H9 (cell line): Measurements from ENCODE around the gene EFCC1. TPM values are rescaled to one million over a fixed set of nuclear protein-coding genes. Genes with fewer than 3 reads are reported as not detected.

ENCODE experiments used
- DNase-seq: peaks from one replicate; pipeline ENCODE4 v3.0.0-alpha.2; 2017
- H2AFZ ChIP-seq: one replicate; pipeline ENCODE4 v1.6.1; 2013; ENCODE audit warnings: mild to moderate bottlenecking, low read length, control low read depth, moderate library complexity
- H2AK5ac ChIP-seq: 2 replicates; pipeline ENCODE4 v1.6.1; 2013; ENCODE audit warnings: low read length, control low read depth, mixed read lengths; ENCODE audit not compliant: insufficient read length
- H2BK120ac ChIP-seq: one replicate; pipeline ENCODE4 v1.6.1; 2013; ENCODE audit warnings: low read depth, mild to moderate bottlenecking, low read length, control low read depth, inconsistent platforms; ENCODE audit not compliant: poor library complexity, severe bottlenecking
- H2BK12ac ChIP-seq: 2 replicates; pipeline ENCODE4 v1.6.1; 2013; ENCODE audit warnings: low read length, control low read depth, mixed read lengths, low read depth; ENCODE audit not compliant: insufficient read length
- H2BK15ac ChIP-seq: 2 replicates; pipeline ENCODE4 v1.6.1; 2013; ENCODE audit warnings: low read depth, low read length, control low read depth
- H2BK20ac ChIP-seq: one replicate; pipeline ENCODE4 v1.6.1; 2013; ENCODE audit warnings: low read depth, mild to moderate bottlenecking, low read length, control low read depth, inconsistent platforms; ENCODE audit not compliant: poor library complexity, severe bottlenecking
- H2BK5ac ChIP-seq: 2 replicates; pipeline ENCODE4 v1.6.1; 2013; ENCODE audit warnings: low read length, control low read depth, mixed read lengths; ENCODE audit not compliant: insufficient read length
- H3K14ac ChIP-seq: 2 replicates; pipeline ENCODE4 v1.6.1; 2013; ENCODE audit warnings: low read length, control low read depth; ENCODE audit not compliant: insufficient read depth
- H3K18ac ChIP-seq: 2 replicates; pipeline ENCODE4 v1.6.1; 2013; ENCODE audit warnings: low read depth, mild to moderate bottlenecking, mixed read lengths, low read length, control low read depth; ENCODE audit not compliant: insufficient read length
- H3K23ac ChIP-seq: 2 replicates; pipeline ENCODE4 v1.6.1; 2013; ENCODE audit warnings: low read length, control low read depth, mixed read lengths, low read depth; ENCODE audit not compliant: insufficient read length
- H3K23me2 ChIP-seq: 2 replicates; pipeline ENCODE4 v1.6.1; 2013; ENCODE audit warnings: low read depth, mild to moderate bottlenecking, mixed read lengths, low read length, control low read depth; ENCODE audit not compliant: insufficient read length, poor library complexity, severe bottlenecking
- H3K27ac ChIP-seq: 2 replicates; pipeline ENCODE4 v1.5.1; 2013; ENCODE audit warnings: low read length, control low read depth, mixed read lengths, low read depth; ENCODE audit not compliant: insufficient read length
- H3K27me3 ChIP-seq: 2 replicates; pipeline ENCODE4 v1.6.1; 2013; ENCODE audit warnings: low read length, control low read depth, inconsistent platforms; ENCODE audit not compliant: insufficient read depth
- H3K4ac ChIP-seq: 2 replicates; pipeline ENCODE4 v1.6.1; 2013; ENCODE audit warnings: low read depth, mild to moderate bottlenecking, control low read depth, inconsistent platforms, low read length, moderate library complexity
- H3K4me1 ChIP-seq: 2 replicates; pipeline ENCODE4 v1.6.1; 2013; ENCODE audit warnings: low read length, control low read depth, inconsistent platforms; ENCODE audit not compliant: insufficient read depth
- H3K4me2 ChIP-seq: 2 replicates; pipeline ENCODE4 v1.6.1; 2013; ENCODE audit warnings: low read length, control low read depth, mixed read lengths; ENCODE audit not compliant: insufficient read length, insufficient read depth
- H3K56ac ChIP-seq: 2 replicates; pipeline ENCODE4 v1.6.1; 2013; ENCODE audit warnings: low read depth, mild to moderate bottlenecking, mixed read lengths, low read length, control low read depth; ENCODE audit not compliant: insufficient read length
- H3K79me1 ChIP-seq: 2 replicates; pipeline ENCODE4 v1.6.1; 2013; ENCODE audit warnings: low read depth, mild to moderate bottlenecking, moderate library complexity, low read length, control low read depth, inconsistent platforms; ENCODE audit not compliant: insufficient read depth, poor library complexity, severe bottlenecking
- H3K79me2 ChIP-seq: 2 replicates; pipeline ENCODE4 v1.6.1; 2013; ENCODE audit warnings: low read length, control low read depth, inconsistent platforms; ENCODE audit not compliant: insufficient read depth
- H3K9ac ChIP-seq: 2 replicates; pipeline ENCODE4 v1.6.1; 2013; ENCODE audit warnings: low read length, control low read depth, mixed read lengths; ENCODE audit not compliant: insufficient read length; ENCODE audit errors: extremely low read depth
- H3K9me3 ChIP-seq: one replicate; pipeline ENCODE4 v1.6.1; 2013; ENCODE audit warnings: low read depth, low read length, inconsistent platforms; ENCODE audit not compliant: control insufficient read depth
- H3T11ph ChIP-seq: one replicate; pipeline ENCODE4 v1.6.1; 2013; ENCODE audit warnings: mild to moderate bottlenecking, low read length, control low read depth, inconsistent platforms
- H4K20me1 ChIP-seq: one replicate; pipeline ENCODE4 v1.6.1; 2013; ENCODE audit not compliant: control insufficient read depth, insufficient read length, insufficient read depth
- H4K5ac ChIP-seq: 2 replicates; pipeline ENCODE4 v1.6.1; 2013; ENCODE audit warnings: low read depth, mild to moderate bottlenecking, mixed read lengths, low read length, control low read depth; ENCODE audit not compliant: insufficient read length
- H4K8ac ChIP-seq: replicated peaks from 2 replicates; pipeline ENCODE4 v1.6.1; 2013; ENCODE audit warnings: low read length, control low read depth, mixed read lengths, low read depth; ENCODE audit not compliant: insufficient read length
- H4K91ac ChIP-seq: 2 replicates; pipeline ENCODE4 v1.6.1; 2013; ENCODE audit warnings: low read depth, mild to moderate bottlenecking, moderate library complexity, mixed read lengths, low read length, control low read depth; ENCODE audit not compliant: insufficient read length
- H3K27ac Mint-ChIP-seq, 3 experiments: 2 replicates in 2 of 3; 3 replicates in 1 of 3; pipeline ENCODE4 v1.8.0; 2020 to 2021; ENCODE audit warnings: mixed read lengths in 3 of 3, mild to moderate bottlenecking in 1 of 3, moderate library complexity in 1 of 3
- H3K27me3 Mint-ChIP-seq: 2 replicates; pipeline ENCODE4 v1.8.0; 2021; ENCODE audit warnings: low read depth, mild to moderate bottlenecking, moderate library complexity, mixed read lengths
- H3K36me3 Mint-ChIP-seq, 3 experiments: 2 replicates in 2 of 3; 3 replicates in 1 of 3; pipeline ENCODE4 v1.8.0; 2020 to 2021; ENCODE audit warnings: low read depth in 3 of 3, mixed read lengths in 3 of 3; ENCODE audit not compliant: insufficient read depth in 1 of 3
- H3K4me1 Mint-ChIP-seq, 2 experiments: 2 replicates each; pipeline ENCODE4 v1.8.0; 2020; ENCODE audit warnings: mixed read lengths in 2 of 2
- H3K4me3 Mint-ChIP-seq, 2 experiments: 2 replicates in 1 of 2; 3 replicates in 1 of 2; pipeline ENCODE4 v1.8.0; 2020 to 2021; ENCODE audit warnings: mild to moderate bottlenecking in 2 of 2, mixed read lengths in 2 of 2, moderate library complexity in 1 of 2
- H3K9me3 Mint-ChIP-seq, 2 experiments: 2 replicates in 1 of 2; 3 replicates in 1 of 2; pipeline ENCODE4 v1.8.0; 2020; ENCODE audit warnings: mild to moderate bottlenecking in 2 of 2, mixed read lengths in 2 of 2, moderate library complexity in 1 of 2
- CTCF ChIP-seq: fragments of 200-600 bp; sonication (generic); conservative IDR thresholded peaks from 3 replicates; pipeline ENCODE4 v1.8.0; 2021; ENCODE audit warnings: antibody characterized with exemption, mild to moderate bottlenecking
- WGBS: extraction: QIAGEN DNeasy Blood & Tissue Kit; methylation state at CpG from one replicate; pipeline ENCODE4 v1.1.7; 2013; ENCODE audit warnings: missing lambda C conversion rate, low lambda C conversion rate, mixed read lengths; ENCODE audit not compliant: insufficient read length; ENCODE audit errors: extremely low coverage; 5-methylcytosine and 5-hydroxymethylcytosine counted together
- total RNA-seq: library from RNA; stranded (reverse); gene quantifications from 2 replicates; pipeline ENCODE4 v1.2.1, GENCODE V29; 2021

Gene EFCC1
- total RNA-seq, 1 experiment from 2014 or later, result 0.09 TPM

GRCh38 chr3:129005526-129006303, 4.6 kb downstream of the EFCC1 start:
- peaks cover 5% of the 10 kb centered on the region for H3K23me2 ChIP-seq
- Mint-ChIP-seq H3K27me3 (peaks cover 81% of the 10 kb centered on the region), H3K27ac (no peak overlapping the region), H3K4me1 (peaks cover 2 to 12% of the 10 kb centered on the region in 2 experiments), H3K4me3 (no peak overlapping the region), H3K9me3 (peaks cover 0 to 4% of the 10 kb centered on the region in 2 experiments; a peak in 4 of 5 replicates), H3K36me3 (no peaks in the 10 kb centered on the region; a peak in 1 of 7 replicates)
- H3K4me2 ChIP-seq, result no peak overlapping the region
- no peak overlapping the region for H2BK12ac ChIP-seq
- H3K27me3 ChIP-seq, result peaks cover 37% of the 10 kb centered on the region
- H3K4ac ChIP-seq, result no peak overlapping the region
- no CpG with 5 or more reads among the region's 4 CpGs for WGBS
- no peaks in the 10 kb centered on the region for H4K20me1 ChIP-seq
- no peak overlapping the region for H3K18ac ChIP-seq
- H2AK5ac ChIP-seq, result no peak overlapping the region
- no peak overlapping the region for H4K5ac ChIP-seq
- H3T11ph ChIP-seq, result no peak overlapping the region
- no peaks in the 10 kb centered on the region for H3K9me3 ChIP-seq
- H3K14ac ChIP-seq, result no peak overlapping the region; the same call in 1 of the 2 replicates
- no peak overlapping the region for H4K91ac ChIP-seq
- no peak overlapping the region for H2BK5ac ChIP-seq
- no peak overlapping the region for H3K9ac ChIP-seq
- H3K56ac ChIP-seq, result no peak overlapping the region
- H2BK20ac ChIP-seq, result no peak overlapping the region
- no peak for DNase-seq
- H3K4me1 ChIP-seq, result no peaks in the 10 kb centered on the region
- H2BK120ac ChIP-seq, result no peak overlapping the region
- no peaks in the 10 kb centered on the region for H3K79me2 ChIP-seq
- TF ChIP-seq CTCF, result no peak
- no peaks in the 10 kb centered on the region for H3K79me1 ChIP-seq
- no peak overlapping the region for H3K27ac ChIP-seq
- no peak overlapping the region for H2BK15ac ChIP-seq
- no peak overlapping the region for H4K8ac ChIP-seq
- no peak overlapping the region for H2AFZ ChIP-seq
- H3K23ac ChIP-seq, result no peak overlapping the region
